ENCODE measurements around the gene POLR2M. TPM values are rescaled to one million over a fixed set of nuclear protein-coding genes. Genes with fewer than 3 reads are reported as not detected.

The POLR2M gene
- total RNA-seq, 4 donors from 2014 or later: 25.5 to 430 (median 34.7) TPM

DNA sequence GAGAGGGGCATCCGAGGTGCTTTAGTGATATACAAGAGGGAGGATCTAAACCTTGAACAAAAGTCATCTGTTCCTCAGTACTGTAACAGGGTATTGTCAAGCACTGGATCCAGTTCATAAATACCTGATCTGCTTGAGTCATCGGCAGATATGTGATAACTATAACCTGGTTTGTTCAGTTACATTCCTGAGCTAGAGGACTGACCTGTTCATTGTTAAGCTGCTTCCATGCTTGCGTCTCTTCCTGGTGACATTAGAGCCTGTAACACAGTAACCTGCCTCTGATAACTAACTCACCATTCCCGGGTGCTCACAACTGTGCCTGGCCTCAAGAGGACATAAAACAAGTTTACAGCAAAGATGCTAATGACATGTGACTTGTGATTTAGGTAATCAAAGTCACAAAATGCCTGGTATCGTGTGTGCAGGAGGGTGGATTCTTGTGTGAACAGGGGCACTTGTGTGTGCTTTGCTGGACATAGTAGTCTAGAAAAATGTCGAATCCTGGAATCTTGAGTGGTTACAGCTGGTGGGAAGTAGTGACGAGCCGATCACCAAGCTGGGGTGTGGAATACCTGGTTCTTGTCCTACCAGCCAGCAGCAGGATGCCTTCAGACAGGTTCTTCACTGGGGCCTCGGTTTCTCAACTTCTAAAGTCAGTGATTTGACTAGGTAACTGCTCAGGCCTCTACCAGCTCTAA is 30.9 kb upstream of the POLR2M start:
- WGBS, 2 donors: 85 to 86% methylated on average over 9 of the region's 9 CpGs
- no peak for DNase-seq (ENCODE audit: low spot score in 2 of 2)
- no peak overlapping the region for H3K4me3 ChIP-seq (ENCODE audit: low read depth, poor library complexity, severe bottlenecking)
- no peak for TF ChIP-seq POLR2A (IDR thresholded peaks at IDR 0.05)
- TF ChIP-seq, protein P1, sequence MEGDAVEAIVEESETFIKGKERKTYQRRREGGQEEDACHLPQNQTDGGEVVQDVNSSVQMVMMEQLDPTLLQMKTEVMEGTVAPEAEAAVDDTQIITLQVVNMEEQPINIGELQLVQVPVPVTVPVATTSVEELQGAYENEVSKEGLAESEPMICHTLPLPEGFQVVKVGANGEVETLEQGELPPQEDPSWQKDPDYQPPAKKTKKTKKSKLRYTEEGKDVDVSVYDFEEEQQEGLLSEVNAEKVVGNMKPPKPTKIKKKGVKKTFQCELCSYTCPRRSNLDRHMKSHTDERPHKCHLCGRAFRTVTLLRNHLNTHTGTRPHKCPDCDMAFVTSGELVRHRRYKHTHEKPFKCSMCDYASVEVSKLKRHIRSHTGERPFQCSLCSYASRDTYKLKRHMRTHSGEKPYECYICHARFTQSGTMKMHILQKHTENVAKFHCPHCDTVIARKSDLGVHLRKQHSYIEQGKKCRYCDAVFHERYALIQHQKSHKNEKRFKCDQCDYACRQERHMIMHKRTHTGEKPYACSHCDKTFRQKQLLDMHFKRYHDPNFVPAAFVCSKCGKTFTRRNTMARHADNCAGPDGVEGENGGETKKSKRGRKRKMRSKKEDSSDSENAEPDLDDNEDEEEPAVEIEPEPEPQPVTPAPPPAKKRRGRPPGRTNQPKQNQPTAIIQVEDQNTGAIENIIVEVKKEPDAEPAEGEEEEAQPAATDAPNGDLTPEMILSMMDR (IDR thresholded peaks at IDR 0.05): no peak
- intact Hi-C loops (cut with DNase I; ENCODE audit: low total_unique reads): no loop called here

DNA sequence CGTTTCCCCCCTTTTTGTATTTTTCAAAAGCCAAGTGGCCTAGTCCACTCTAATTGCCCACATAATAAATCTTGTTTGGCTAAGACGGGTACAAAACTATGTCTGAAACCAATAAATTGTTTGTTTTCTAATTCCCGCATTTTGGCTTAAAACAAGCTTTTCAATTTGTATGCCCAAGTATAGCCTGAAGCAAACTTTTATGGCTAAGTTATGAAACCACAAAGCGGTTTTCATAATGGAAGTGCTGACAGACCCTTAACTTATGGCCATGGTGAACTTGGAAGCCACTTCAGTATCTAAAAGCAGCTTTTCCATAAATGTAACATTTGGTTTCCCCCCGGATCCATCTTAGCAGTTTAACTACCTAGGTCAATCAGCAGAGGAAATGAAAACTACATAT is 29.9 kb upstream of the POLR2M start:
- no peak for DNase-seq (ENCODE audit: low spot score in 2 of 2)
- TF ChIP-seq, protein P1 (IDR thresholded peaks at IDR 0.05): no peak
- TF ChIP-seq POLR2A (IDR thresholded peaks at IDR 0.05): no peak
- H3K4me3 ChIP-seq (ENCODE audit: low read depth, poor library complexity, severe bottlenecking): no peak overlapping the region
- 70% methylated on average over 5 of the region's 5 CpGs for WGBS, 2 donors
- intact Hi-C loops (cut with DNase I; ENCODE audit: low total_unique reads): no loop called here

DNA sequence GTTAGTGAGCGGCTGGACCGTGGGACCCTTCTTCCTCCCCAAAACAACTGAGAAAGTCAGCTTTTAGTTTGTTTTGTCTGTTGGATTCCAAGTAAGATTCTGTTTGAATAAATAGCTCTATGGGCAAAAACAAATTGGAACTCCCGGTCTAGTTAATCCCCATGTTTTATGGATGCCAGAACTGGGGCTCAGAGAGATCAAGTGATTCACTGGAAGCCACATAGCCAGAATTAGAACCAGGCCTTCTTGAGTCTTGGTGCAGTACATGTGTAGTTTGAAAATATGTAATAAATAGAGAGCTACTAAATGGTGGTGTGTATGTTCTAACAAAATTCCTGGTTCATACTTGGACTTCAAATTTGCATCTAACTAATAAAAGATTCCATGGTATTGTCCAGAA is 29.3 kb upstream of the POLR2M start:
- intact Hi-C loops (cut with DNase I; ENCODE audit: low total_unique reads): no loop called here
- DNase-seq (ENCODE audit: low spot score in 2 of 2): no peak
- H3K4me3 ChIP-seq (ENCODE audit: low read depth, poor library complexity, severe bottlenecking): no peak overlapping the region
- no peak for TF ChIP-seq POLR2A (IDR thresholded peaks at IDR 0.05)
- TF ChIP-seq, protein P1 (IDR thresholded peaks at IDR 0.05): no peak
- WGBS, 2 donors: 80 to 85% methylated on average over 3 of the region's 3 CpGs

DNA sequence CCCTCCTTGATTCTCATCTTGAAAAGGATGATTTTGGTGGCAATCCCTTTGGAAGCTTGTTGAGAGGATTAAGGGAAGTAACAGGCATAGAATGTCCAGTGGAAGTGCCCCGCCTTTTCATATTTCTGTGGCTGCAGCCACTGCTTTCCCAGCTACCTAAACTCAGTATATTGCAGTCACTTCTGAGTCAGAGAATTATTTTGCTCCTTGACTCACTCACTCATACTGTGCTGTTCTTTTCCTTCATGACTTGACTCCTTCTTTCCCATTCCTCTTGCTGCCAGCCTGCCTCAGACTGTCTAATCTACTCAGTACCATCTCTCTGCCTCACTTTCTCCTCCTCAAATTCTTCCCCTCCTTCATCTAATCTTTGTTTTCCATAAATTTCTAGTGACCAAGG is 26.5 kb upstream of the POLR2M start:
- H3K4me3 ChIP-seq (ENCODE audit: low read depth, poor library complexity, severe bottlenecking): no peak overlapping the region
- no peak for DNase-seq (ENCODE audit: low spot score in 2 of 2)
- TF ChIP-seq POLR2A (IDR thresholded peaks at IDR 0.05): no peak
- TF ChIP-seq, protein P1 (IDR thresholded peaks at IDR 0.05): no peak
- WGBS, 2 donors: 91 to 93% methylated on average over 1 of the region's 1 CpG
- intact Hi-C loops (cut with DNase I; ENCODE audit: low total_unique reads): no loop called here

DNA sequence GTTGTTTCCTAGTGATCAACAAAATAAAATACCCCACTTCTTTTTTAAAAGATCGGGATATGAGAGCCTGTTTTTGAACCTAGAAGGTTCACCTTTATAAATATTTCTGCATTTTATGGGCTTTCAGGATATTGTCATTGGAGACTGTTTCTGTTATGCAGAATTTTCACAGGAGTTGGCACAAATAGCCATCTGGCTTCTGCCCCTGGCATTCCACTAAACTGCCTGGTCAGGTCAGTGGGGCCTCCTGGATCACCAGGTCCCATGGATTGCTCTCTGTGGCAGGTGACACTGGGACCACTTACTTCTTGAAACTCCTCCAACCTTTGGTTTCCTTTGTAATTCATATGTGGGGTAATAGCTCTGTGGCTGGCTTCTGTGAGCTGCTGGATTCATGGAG is 25.5 kb upstream of the POLR2M start:
- WGBS, 2 donors: 97 to 100% methylated on average over 1 of the region's 1 CpG
- no peak for DNase-seq (ENCODE audit: low spot score in 2 of 2)
- intact Hi-C loops (cut with DNase I; ENCODE audit: low total_unique reads): no loop called here
- TF ChIP-seq, protein P1 (IDR thresholded peaks at IDR 0.05): no peak
- no peak for TF ChIP-seq POLR2A (IDR thresholded peaks at IDR 0.05)
- no peak overlapping the region for H3K4me3 ChIP-seq (ENCODE audit: low read depth, poor library complexity, severe bottlenecking)

DNA sequence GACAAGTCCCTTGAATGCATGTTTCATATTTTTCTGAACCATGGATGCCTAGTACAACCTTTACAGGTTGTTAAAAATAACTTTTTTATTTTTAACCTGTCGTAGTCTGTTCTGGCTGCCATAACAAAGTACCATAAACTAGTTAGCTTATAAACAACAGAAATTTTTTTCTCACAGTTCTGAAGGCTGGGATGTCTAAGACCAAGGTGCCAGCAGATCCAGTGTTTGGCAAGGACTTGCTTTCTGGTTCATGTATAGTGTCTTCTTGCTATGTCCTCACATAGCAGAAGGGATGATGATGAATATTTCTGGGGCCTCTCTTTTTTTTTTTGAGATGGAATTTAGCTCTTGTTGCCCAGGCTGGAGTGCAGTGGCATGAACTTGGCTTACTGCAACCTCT is 23.0 kb upstream of the POLR2M start:
- 93% methylated on average over 1 of the region's 1 CpG for WGBS, 2 donors
- DNase-seq (ENCODE audit: low spot score in 2 of 2): no peak
- intact Hi-C loops (cut with DNase I; ENCODE audit: low total_unique reads): no loop called here
- H3K4me3 ChIP-seq (ENCODE audit: low read depth, poor library complexity, severe bottlenecking): no peak overlapping the region
- TF ChIP-seq POLR2A (IDR thresholded peaks at IDR 0.05): no peak
- TF ChIP-seq, protein P1 (IDR thresholded peaks at IDR 0.05): no peak
